GM21529 (cell line): ENCODE measurements around the gene COX7A1.
A peak's percentile ranks its signal among the peaks of the same experiment; 100 is the strongest.
"Not testable (repeated sequence)": the region's sequence is repeated elsewhere in the genome, so short reads cannot be mapped to it uniquely, and the experiment has no call there.

ENCODE experiments used
- ATAC-seq: cut with Tn5 transposase; IDR thresholded peaks from one replicate; pipeline ENCODE4 v1.9.1; 2021; ENCODE audit not compliant: unreplicated experiment

COX7A1 gene

GRCh38 chr19:36142046-36142445, 10.2 kb downstream of the COX7A1 start:
- ATAC-seq: no peak

GRCh38 chr19:36141039-36141927, 11.0 kb downstream of the COX7A1 start:
- ATAC-seq: no peak

- no peak for ATAC-seq
These were observed 11.8 kb downstream of the COX7A1 start for GRCh38 chr19:36140304-36141038.

- peak; percentile 67 for ATAC-seq
These were observed 12.6 kb downstream of the COX7A1 start, which contains the start of gene CAPNS1 for GRCh38 chr19:36139473-36140303. Gene CAPNS1 (plus strand): TSS chr19:36140066. CDS start chr19:36141012, 946 bp downstream.

- ATAC-seq: no peak
These were observed 13.2 kb downstream of the COX7A1 start for GRCh38 chr19:36139120-36139472.

GRCh38 chr19:36136964-36137686, 15.1 kb downstream of the COX7A1 start:
- ATAC-seq: no peak

GRCh38 chr19:36134867-36135266, 17.4 kb downstream of the COX7A1 start:
- ATAC-seq: not testable (repeated sequence)

- not testable (repeated sequence) for ATAC-seq
These were observed 21.0 kb downstream of the COX7A1 start for GRCh38 chr19:36131221-36131620.

- peak; percentile 15 for ATAC-seq
These were observed 23.9 kb downstream of the COX7A1 start for GRCh38 chr19:36128392-36128736.

GRCh38 chr19:36125557-36125956, 26.7 kb downstream of the COX7A1 start:
- no peak for ATAC-seq

GRCh38 chr19:36121486-36122124, 30.6 kb downstream of the COX7A1 start:
- ATAC-seq: no peak

- no peak for ATAC-seq
These were observed 31.3 kb downstream of the COX7A1 start for GRCh38 chr19:36120984-36121358.

- no peak for ATAC-seq
These were observed 31.9 kb downstream of the COX7A1 start for GRCh38 chr19:36120092-36120983.

- no peak for ATAC-seq
These were observed 36.0 kb downstream of the COX7A1 start for GRCh38 chr19:36116344-36116637.

- no peak for ATAC-seq
These were observed 36.5 kb downstream of the COX7A1 start, which contains the start of gene TBCB for GRCh38 chr19:36115453-36116343. Gene TBCB (plus strand): TSS chr19:36115468. CDS start chr19:36115561, 93 bp downstream.

GRCh38 chr19:36114721-36115452, 37.4 kb downstream of the COX7A1 start, which contains the start of gene POLR2I:
Gene POLR2I (minus strand): TSS chr19:36114875. CDS start chr19:36114856, 19 bp downstream.
- ATAC-seq: peak; percentile 78
